ENCODE data around the gene DPH6. TPM values are rescaled to one million over a fixed set of nuclear protein-coding genes. Genes with fewer than 3 reads are reported as not detected.

The DPH6 gene
- total and polyA plus RNA-seq, 8 donors, result 2.6 to 15.1 (median 11.8) TPM

DNA sequence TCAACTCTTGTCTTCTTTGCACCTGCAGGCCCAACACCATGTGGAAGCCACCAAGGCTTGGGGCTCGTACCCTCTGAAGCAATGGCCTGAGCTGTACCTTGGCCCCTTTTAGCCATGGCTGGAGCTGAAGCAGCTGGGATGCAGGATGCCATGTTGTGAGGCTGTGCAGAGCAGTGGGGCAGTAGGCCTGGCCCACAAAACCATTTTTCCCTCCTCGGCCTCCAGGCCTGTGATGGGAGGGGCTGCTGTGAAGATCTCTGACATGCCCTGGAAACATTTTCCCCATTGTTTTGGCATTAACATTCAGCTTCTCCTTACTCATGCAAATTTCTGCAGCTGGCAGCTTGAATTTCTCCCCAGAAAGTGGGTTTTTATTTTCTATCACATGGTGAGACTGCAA is 58.5 kb downstream of the DPH6 start:
- 98% methylated on average over 2 of the region's 2 CpGs for WGBS, 2 donors
- no peak for TF ChIP-seq CTCF (IDR thresholded peaks at IDR 0.05)
- intact Hi-C loops (cut with DNase I), result no loop called here
- Histone ChIP-seq H3K27me3 (no peaks in the 10 kb centered on the region), H3K27ac (no peak overlapping the region), H3K36me3 (no peaks in the 10 kb centered on the region), H3K4me1 (peaks cover 0 to 9% (median 7%) of the 10 kb centered on the region in 3 donors), H3K4me3 (no peak overlapping the region), H3K9me3 (no peaks in the 10 kb centered on the region)
- ATAC-seq, result no peak
- no peak for DNase-seq
- no peak for FAIRE-seq

GRCh38 chr15:35486296-35486695 is 59.7 kb downstream of the DPH6 start:
- Histone ChIP-seq H3K36me3 (no peaks in the 10 kb centered on the region), H3K27ac (no peak overlapping the region), H3K9me3 (no peaks in the 10 kb centered on the region), H3K4me1 (no peaks in the 10 kb centered on the region), H3K27me3 (no peaks in the 10 kb centered on the region), H3K4me3 (no peak overlapping the region)
- FAIRE-seq (no peak), ATAC-seq (no peak), DNase-seq (no peak)
- intact Hi-C loops (cut with DNase I), result no loop called here
- no peak for TF ChIP-seq CTCF (IDR thresholded peaks at IDR 0.05)
- WGBS, 2 donors, result 98 to 100% methylated on average over 1 of the region's 1 CpG

GRCh38 chr15:35485411-35485810 is 60.6 kb downstream of the DPH6 start:
- no peak for ATAC-seq
- H3K4me1 ChIP-seq, result no peaks in the 10 kb centered on the region
- no peak for FAIRE-seq

DNA sequence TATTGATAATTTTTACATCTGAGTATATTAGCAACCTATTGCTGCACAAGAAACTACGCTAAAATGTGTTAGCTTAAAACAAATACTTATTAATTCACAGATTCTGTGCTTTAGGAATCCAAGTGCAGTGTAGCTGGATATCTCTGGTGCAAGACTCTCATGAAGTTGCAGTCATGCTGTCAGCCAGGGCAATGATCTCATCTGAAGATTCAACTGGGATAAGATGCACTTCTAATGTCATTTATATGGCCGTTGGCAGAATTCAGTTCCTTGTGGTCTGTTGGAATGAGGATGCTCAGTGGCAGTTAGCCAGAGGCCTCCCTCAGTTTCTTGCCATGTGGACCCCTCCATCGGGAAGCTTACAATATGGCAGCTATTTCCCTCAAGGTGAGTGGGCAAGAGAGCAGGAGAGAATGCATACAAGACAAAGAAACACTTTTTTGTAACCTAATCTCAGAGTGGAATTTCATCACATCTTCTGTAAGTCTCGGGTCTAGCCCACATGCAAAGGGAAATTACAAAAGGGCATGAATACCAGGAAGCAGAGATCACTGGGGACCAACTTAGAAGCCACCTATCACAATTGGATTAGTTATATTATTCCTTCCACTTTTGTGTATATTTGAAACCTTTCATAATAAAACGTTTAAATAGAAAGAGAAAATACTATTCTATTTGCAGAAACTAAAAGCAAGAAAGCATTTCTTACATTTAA is 61.6 kb downstream of the DPH6 start:
- DNase-seq, result no peak
- Histone ChIP-seq H3K27me3 (no peaks in the 10 kb centered on the region), H3K36me3 (no peaks in the 10 kb centered on the region), H3K4me3 (no peak overlapping the region), H3K27ac (no peak overlapping the region), H3K4me1 (no peaks in the 10 kb centered on the region), H3K9me3 (no peaks in the 10 kb centered on the region)
- intact Hi-C loops (cut with DNase I), result no loop called here
- no peak for ATAC-seq
- no peak for TF ChIP-seq CTCF (IDR thresholded peaks at IDR 0.05)
- 85 to 87% methylated on average over 5 of the region's 5 CpGs for WGBS, 2 donors
- FAIRE-seq, result no peak

More at GRCh38 chr15:35485411-35485810, 60.6 kb downstream of the DPH6 start:
- no peak overlapping the region for H3K27ac ChIP-seq
- no peaks in the 10 kb centered on the region for H3K27me3 ChIP-seq
- WGBS, 2 donors, result 90% methylated on average over 2 of the region's 2 CpGs
- no peak for DNase-seq
- H3K36me3 ChIP-seq, result no peaks in the 10 kb centered on the region
- no peaks in the 10 kb centered on the region for H3K9me3 ChIP-seq
- no peak overlapping the region for H3K4me3 ChIP-seq
- TF ChIP-seq CTCF (IDR thresholded peaks at IDR 0.05), result no peak
- intact Hi-C loops (cut with DNase I), result no loop called here

DNA sequence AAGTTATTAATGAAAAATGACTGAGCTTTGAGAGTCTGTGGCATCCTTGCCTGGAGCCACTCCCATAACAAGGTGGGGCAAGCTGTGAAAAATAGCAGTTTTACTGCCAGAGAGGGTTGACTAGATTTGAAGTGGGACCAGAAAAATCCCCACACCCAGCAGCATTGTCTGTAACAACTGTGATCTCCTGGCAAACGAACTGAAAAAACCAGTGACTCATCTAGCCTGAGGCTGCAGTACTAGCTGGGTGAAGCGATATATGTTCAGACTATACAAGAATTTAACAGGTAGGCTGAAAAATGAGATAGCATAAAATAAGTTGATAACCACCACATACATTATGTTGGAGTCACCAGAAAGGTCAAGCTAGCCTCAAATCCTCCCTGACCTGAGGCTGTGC is 64.0 kb downstream of the DPH6 start:
- no peaks in the 10 kb centered on the region for H3K27me3 ChIP-seq
- H3K36me3 ChIP-seq, result no peaks in the 10 kb centered on the region
- ATAC-seq, result peak in 1 of 4 donors; percentile 54
- no peak overlapping the region for H3K4me3 ChIP-seq
- H3K4me1 ChIP-seq, result peaks cover 0 to 6% (median 0%) of the 10 kb centered on the region in 3 donors
- WGBS, 2 donors, result 69 to 76% methylated on average over 2 of the region's 2 CpGs
- no peak for FAIRE-seq
- intact Hi-C loops (cut with DNase I), result no loop called here
- TF ChIP-seq CTCF (IDR thresholded peaks at IDR 0.05), result no peak
- H3K9me3 ChIP-seq, result no peaks in the 10 kb centered on the region
- H3K27ac ChIP-seq, result no peak overlapping the region
- no peak for DNase-seq
